HepG2 (cell line): ENCODE measurements around the gene AUTS2. TPM values are rescaled to one million over a fixed set of nuclear protein-coding genes. Genes with fewer than 3 reads are reported as not detected.

Experiments used
- ATAC-seq: fragments of 200-7000 bp; cut with Tn5 transposase; 3 replicates; pipeline ENCODE4 v1.9.1; 2020; ENCODE audit warnings: mild to moderate bottlenecking, moderate library complexity
- BruUV-seq: library from RNA; stranded (reverse); fragments of 400-500 nt; replicated peaks from 2 replicates; lab custom pipeline; 2021; lab: Mats Ljungman, UMichigan
- CTCF ChIA-PET: fragments of 300-600 bp; formaldehyde crosslinking; extraction: SDS; loops from one replicate; lab custom pipeline; 2021; ENCODE audit warnings: low total read pairs, inconsistent platforms, low intra/inter-chr PET ratio; lab: Yijun Ruan, JAX
- POLR2A ChIA-PET: fragments of 350-600 bp; sonication (Branson Sonifier 250); formaldehyde crosslinking; loops from one replicate; lab custom pipeline; 2020; ENCODE audit warnings: antibody characterized with exemption, inconsistent platforms; lab: Yijun Ruan, JAX
- DNase-seq: peaks from one replicate; pipeline ENCODE4 v3.0.0-alpha.2; 2015; ENCODE audit warnings: low spot score
- FAIRE-seq: peaks from 3 replicates; lab custom pipeline; 2011; peaks lifted over from hg19 to GRCh38; lab: Jason Lieb, UNC
- H2AFZ ChIP-seq: one replicate; pipeline ENCODE4 v1.6.1; 2011; ENCODE audit warnings: low read length, inconsistent platforms
- H3K27ac ChIP-seq: fragments of 300-600 bp; 3 replicates; pipeline ENCODE4 v1.8.0; 2011; ENCODE audit warnings: mixed run types, mild to moderate bottlenecking, mixed read lengths, low read length, inconsistent platforms; ENCODE audit not compliant: insufficient read depth; ENCODE audit errors: extremely low read length
- H3K27me3 ChIP-seq, 2 experiments: fragments of 200-600 bp in 1 of 2; 2 replicates in 1 of 2; 3 replicates in 1 of 2; pipeline versions ENCODE4 v1.6.0 to v1.8.0; 2011; ENCODE audit warnings: low read length in 2 of 2, mild to moderate bottlenecking in 2 of 2, moderate library complexity in 2 of 2, inconsistent platforms in 1 of 2; ENCODE audit not compliant: insufficient read depth in 2 of 2, control insufficient read depth in 1 of 2
- H3K36me3 ChIP-seq, 2 experiments: fragments of 200-600 bp in 1 of 2; replicated peaks in 1 of 2; 2 replicates in 1 of 2; 3 replicates in 1 of 2; pipeline versions ENCODE4 v1.5.1 to v1.8.0; 2011; ENCODE audit warnings: low read length in 2 of 2, inconsistent platforms in 1 of 2; ENCODE audit not compliant: insufficient read depth in 2 of 2, control insufficient read depth in 1 of 2
- H3K4me1 ChIP-seq: 2 replicates; pipeline ENCODE4 v1.5.1; 2012; ENCODE audit warnings: low read length, inconsistent platforms; ENCODE audit not compliant: insufficient read depth
- H3K4me2 ChIP-seq: 2 replicates; pipeline ENCODE4 v1.6.0; 2011; ENCODE audit warnings: low read depth, low read length, inconsistent platforms
- H3K4me3 ChIP-seq, 3 experiments: fragments of 200-600 bp in 1 of 3; sonication (generic), shearing (Covaris generic) in 1 of 3; replicated peaks in 1 of 3; 2 replicates each; pipeline ENCODE4 v1.5.1; 2011 to 2016; ENCODE audit warnings: low read length in 3 of 3, inconsistent platforms in 2 of 3, low read depth in 2 of 3, mild to moderate bottlenecking in 2 of 3, control low read depth in 1 of 3, mixed read lengths in 1 of 3; ENCODE audit not compliant: insufficient read depth in 1 of 3
- H3K79me2 ChIP-seq: one replicate; pipeline ENCODE4 v1.6.1; 2011; ENCODE audit warnings: low read length, inconsistent platforms; ENCODE audit not compliant: insufficient read depth
- H3K9ac ChIP-seq: 2 replicates; pipeline ENCODE4 v1.6.0; 2011; ENCODE audit warnings: mild to moderate bottlenecking, low read depth, low read length, inconsistent platforms; ENCODE audit not compliant: insufficient read depth
- H3K9me3 ChIP-seq: 2 replicates; pipeline ENCODE4 v1.5.1; 2012; ENCODE audit warnings: mild to moderate bottlenecking, low read length
- H4K20me1 ChIP-seq: 2 replicates; pipeline ENCODE4 v1.6.0; 2011; ENCODE audit warnings: inconsistent platforms, mild to moderate bottlenecking, low read length, moderate library complexity; ENCODE audit not compliant: insufficient read depth
- DRAP1 ChIP-seq: IDR thresholded peaks from 2 replicates; pipeline ENCODE4 v1.6.1; 2016; ENCODE audit warnings: missing genetic modification reagents, missing compliant biosample characterization
- PLSCR1 ChIP-seq: sonication (generic); formaldehyde crosslinking; IDR thresholded peaks from 2 replicates; pipeline ENCODE4 v1.5.0; 2020; ENCODE audit warnings: missing genetic modification reagents, mild to moderate bottlenecking, borderline replicate concordance
- POLR2AphosphoS5 ChIP-seq: IDR thresholded peaks from 2 replicates; pipeline ENCODE4 v1.6.1; 2012; ENCODE audit warnings: low read depth, low read length
- REST ChIP-seq, 2 experiments: IDR thresholded peaks; 2 replicates each; pipeline ENCODE4 v1.6.1; 2011 to 2012; ENCODE audit warnings: low read length in 2 of 2, borderline replicate concordance in 1 of 2, low read depth in 1 of 2, mild to moderate bottlenecking in 1 of 2, moderate library complexity in 1 of 2
- SMARCC2 ChIP-seq: fragments of 450-650 bp; IDR thresholded peaks from 2 replicates; pipeline ENCODE4 v1.6.1; 2017; ENCODE audit warnings: antibody characterized with exemption, mild to moderate bottlenecking
- ZMYM4 ChIP-seq: sonication (generic); formaldehyde crosslinking; IDR thresholded peaks from 2 replicates; pipeline ENCODE4 v1.8.1; 2023; ENCODE audit warnings: mild to moderate bottlenecking, missing genetic modification reagents
- ZNF232 ChIP-seq: sonication (generic); formaldehyde crosslinking; IDR thresholded peaks from 2 replicates; pipeline ENCODE4 v1.4.0; 2020; ENCODE audit warnings: missing genetic modification reagents, borderline replicate concordance
- ZNF274 ChIP-seq: sonication (generic); formaldehyde crosslinking; IDR thresholded peaks from 2 replicates; pipeline ENCODE4 v1.5.1; 2020; ENCODE audit warnings: mild to moderate bottlenecking, missing genetic modification reagents
- ZNF44 ChIP-seq: sonication (generic); formaldehyde crosslinking; IDR thresholded peaks from 2 replicates; pipeline ENCODE4 v1.5.1; 2020; ENCODE audit warnings: mild to moderate bottlenecking, missing genetic modification reagents
- WGBS: methylation state at CpG from one replicate; pipeline ENCODE4 v1.1.6; 2017; ENCODE audit warnings: low lambda C conversion rate; 5-methylcytosine and 5-hydroxymethylcytosine counted together
- in situ Hi-C: cut with HindIII; loops from 2 replicates; pipeline ENCODE4 v1.10.0; 2017; ENCODE audit warnings: low pct_unique_long_range_greater_than_20kb; ENCODE audit not compliant: extremely low pct_ligation_motif_present
- intact Hi-C: fragments of 100-400 bp; cut with micrococcal nuclease; formaldehyde crosslinking; loops from one replicate; pipeline ENCODE4 v1.10.0; 2022; ENCODE audit not compliant: unreplicated experiment
- polyA plus RNA-seq, 8 experiments: library from polyadenylated mRNA; depleted of rRNA in 3 of 8; stranded (reverse) in 7 of 8; unstranded in 1 of 8; fragments of >200 nt; fragmentation: Illumina TruSeq in 4 of 8; extraction: Trizol in 4 of 8; gene quantifications; 2 replicates each; pipeline versions ENCODE4 v1.2.1 to v1.2.3, GENCODE V29; 2011 to 2016; ENCODE audit warnings: low read depth in 4 of 8, missing spikeins in 1 of 8, mixed read lengths in 1 of 8; ENCODE audit not compliant: insufficient read depth in 1 of 8
- total RNA-seq, 5 experiments: library from RNA; depleted of rRNA; stranded (reverse); fragments of >200 nt; fragmentation: Illumina TruSeq; extraction: Trizol; gene quantifications; 2 replicates each; pipeline ENCODE4 v1.2.3, GENCODE V29; 2016; ENCODE audit warnings: low read depth in 1 of 5
- TF ChIP-seq, protein P1 (sequence below): sonication (generic); formaldehyde crosslinking; IDR thresholded peaks from 2 replicates; pipeline ENCODE4 v1.4.0; 2020; ENCODE audit warnings: missing genetic modification reagents, borderline replicate concordance

Gene AUTS2
- total and polyA plus RNA-seq, 2 of the 13 experiments (the other 11 are each of a cell fraction or from before 2014, with no cell fraction given) = 0.38 TPM; not detected in 1

DNA sequence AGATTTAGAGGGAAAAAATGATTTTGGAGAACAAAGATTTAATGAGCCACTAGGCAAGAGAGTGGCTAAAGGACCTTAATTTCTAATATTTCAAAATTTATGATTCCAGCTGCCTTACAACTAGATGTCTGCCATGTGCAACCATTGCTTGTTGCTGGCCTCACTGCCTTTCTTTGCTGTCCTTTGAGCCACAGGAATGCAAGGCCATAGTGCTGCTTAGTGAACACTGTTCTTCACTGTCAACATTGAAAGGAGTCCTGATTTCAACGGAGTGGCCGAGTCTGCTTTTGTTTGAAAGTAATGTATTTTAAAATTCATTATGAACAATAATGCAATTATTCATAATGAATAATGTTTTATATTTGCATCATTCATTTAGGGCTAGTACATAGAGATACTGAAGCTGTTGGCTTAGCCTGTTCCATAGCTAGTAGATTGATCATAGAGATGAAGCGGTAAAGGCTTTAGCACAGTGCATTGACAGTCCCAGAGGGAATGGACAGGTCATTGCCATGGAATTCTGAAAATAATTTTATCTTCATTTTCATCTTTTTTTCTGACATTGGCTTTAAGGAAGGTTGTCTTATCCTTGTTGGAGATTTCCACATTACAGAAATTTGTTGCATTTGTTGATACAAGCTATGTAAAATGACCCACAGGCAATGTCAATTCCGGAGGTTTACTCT lies 544.1 kb downstream of the AUTS2 start:
- TF ChIP-seq PLSCR1 (CRISPR knock-in tag) = no peak
- TF ChIP-seq ZMYM4 = no peak
- TF ChIP-seq ZNF274 = no peak
- no peak for TF ChIP-seq ZNF44 (CRISPR knock-in tag)
- TF ChIP-seq, protein P1, sequence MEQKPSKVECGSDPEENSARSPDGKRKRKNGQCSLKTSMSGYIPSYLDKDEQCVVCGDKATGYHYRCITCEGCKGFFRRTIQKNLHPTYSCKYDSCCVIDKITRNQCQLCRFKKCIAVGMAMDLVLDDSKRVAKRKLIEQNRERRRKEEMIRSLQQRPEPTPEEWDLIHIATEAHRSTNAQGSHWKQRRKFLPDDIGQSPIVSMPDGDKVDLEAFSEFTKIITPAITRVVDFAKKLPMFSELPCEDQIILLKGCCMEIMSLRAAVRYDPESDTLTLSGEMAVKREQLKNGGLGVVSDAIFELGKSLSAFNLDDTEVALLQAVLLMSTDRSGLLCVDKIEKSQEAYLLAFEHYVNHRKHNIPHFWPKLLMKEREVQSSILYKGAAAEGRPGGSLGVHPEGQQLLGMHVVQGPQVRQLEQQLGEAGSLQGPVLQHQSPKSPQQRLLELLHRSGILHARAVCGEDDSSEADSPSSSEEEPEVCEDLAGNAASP (CRISPR knock-in tag) = no peak
- TF ChIP-seq REST (IDR thresholded peaks at IDR 0.05; ENCODE audit: borderline replicate concordance in 1 of 2, low read depth in 1 of 2, low read length in 2 of 2) = no peak
- TF ChIP-seq POLR2AphosphoS5 = no peak
- no peak for TF ChIP-seq DRAP1
- no peak for TF ChIP-seq SMARCC2
- no peak for TF ChIP-seq ZNF232 (CRISPR knock-in tag)
- POLR2A ChIA-PET = no interaction called here
- BruUV-seq = no TSS peak
- Histone ChIP-seq H3K4me2 (no peak overlapping the region), H3K9ac (no peak overlapping the region), H4K20me1 (no peaks in the 10 kb centered on the region), H2AFZ (no peak overlapping the region), H3K4me3 (no peak overlapping the region), H3K4me1 (no peaks in the 10 kb centered on the region), H3K9me3 (no peaks in the 10 kb centered on the region), H3K27me3 (no peaks in the 10 kb centered on the region), H3K27ac (no peak overlapping the region), H3K36me3 (no peaks in the 10 kb centered on the region), H3K79me2 (no peaks in the 10 kb centered on the region)
- WGBS = 6% methylated on average over 4 of the region's 4 CpGs
- DNase-seq = no peak
- intact Hi-C loops (no loop called here), in situ Hi-C loops (no loop called here)
- FAIRE-seq = no peak
- CTCF ChIA-PET = no interaction called here
- ATAC-seq = no peak
